Activated T-cell treated with anti-CD3 and anti-CD28 coated beads, Interleukin-2, amount 50 U/mL, for 24 hours (primary cell): ENCODE measurements around the gene AXIN1.

ENCODE experiments used
- DNase-seq: peaks from one replicate; pipeline ENCODE4 v3.0.0-alpha.2; 2020
- H3K27ac Mint-ChIP-seq: 2 replicates; pipeline ENCODE4 v1.8.0; 2020; ENCODE audit warnings: mild to moderate bottlenecking, mixed read lengths
- H3K27me3 Mint-ChIP-seq: 2 replicates; pipeline ENCODE4 v1.8.0; 2020; ENCODE audit warnings: mixed read lengths
- H3K36me3 Mint-ChIP-seq: 2 replicates; pipeline ENCODE4 v1.8.0; 2020; ENCODE audit warnings: low read depth, mixed read lengths
- H3K4me1 Mint-ChIP-seq: 2 replicates; pipeline ENCODE4 v1.8.0; 2020; ENCODE audit warnings: low read depth, mixed read lengths
- H3K4me3 Mint-ChIP-seq: 2 replicates; pipeline ENCODE4 v1.8.0; 2020; ENCODE audit warnings: mild to moderate bottlenecking, moderate library complexity, mixed read lengths
- H3K9me3 Mint-ChIP-seq: 2 replicates; pipeline ENCODE4 v1.8.0; 2020; ENCODE audit warnings: mixed read lengths

The AXIN1 gene

DNA sequence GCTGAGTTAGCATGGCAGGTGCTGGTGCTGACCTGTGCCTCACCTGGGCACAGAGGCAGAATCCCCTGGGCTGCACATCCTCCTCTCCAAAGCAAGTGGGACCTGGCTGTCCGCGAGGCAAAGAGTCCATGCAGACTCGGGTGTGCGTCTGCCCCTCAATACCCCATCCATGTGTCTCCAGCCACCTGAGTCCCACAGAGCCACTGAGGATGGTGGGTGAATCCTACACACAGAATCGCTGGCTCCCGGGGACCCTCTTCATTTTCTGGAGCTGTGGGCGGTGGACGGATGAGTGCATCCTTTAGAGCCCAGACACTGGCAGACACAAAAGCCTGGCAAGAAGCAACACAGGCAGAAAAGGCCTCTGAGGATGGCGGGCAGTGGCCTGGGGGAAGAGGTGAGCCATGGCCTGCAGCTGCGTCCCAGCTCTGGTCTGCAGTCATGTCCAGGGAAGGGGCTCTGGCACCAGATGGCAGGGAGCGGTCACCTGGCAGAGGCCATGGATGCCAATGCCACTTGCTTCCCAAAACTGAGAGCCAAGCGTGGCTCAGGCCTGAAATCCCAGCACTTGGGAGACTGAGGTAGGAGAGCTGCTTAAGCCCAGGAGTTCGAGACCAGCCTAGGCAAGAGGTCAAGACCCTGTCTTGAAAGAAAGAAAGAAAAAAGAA is 29.9 kb downstream of the AXIN1 start:
- Mint-ChIP-seq H3K4me3 (no peak overlapping the region), H3K27me3 (no peaks in the 10 kb centered on the region), H3K36me3 (peaks cover 20% of the 10 kb centered on the region), H3K27ac (no peak overlapping the region), H3K9me3 (no peaks in the 10 kb centered on the region), H3K4me1 (peaks cover 69% of the 10 kb centered on the region)
- DNase-seq: no peak

DNA sequence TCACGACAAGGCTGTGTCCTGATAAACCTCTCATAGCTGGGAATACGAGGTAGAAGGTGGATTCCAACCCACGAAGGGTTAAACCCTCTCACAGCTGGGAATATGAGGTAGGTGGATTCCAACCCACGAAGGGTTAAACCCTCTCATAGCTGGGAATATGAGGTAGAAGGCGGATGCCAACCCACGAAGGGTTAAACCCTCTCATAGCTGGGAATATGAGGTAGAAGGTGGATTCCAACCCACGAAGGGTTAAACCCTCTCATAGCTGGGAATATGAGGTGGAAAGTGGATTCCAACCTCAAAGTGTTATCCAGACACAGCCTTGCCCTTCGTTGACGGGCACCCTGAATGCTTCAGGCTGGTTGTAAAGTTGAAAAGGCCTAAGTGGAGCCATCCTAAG is 31.0 kb downstream of the AXIN1 start:
- no peak for DNase-seq
- H3K4me1 Mint-ChIP-seq: peaks cover 65% of the 10 kb centered on the region
- peaks cover 21% of the 10 kb centered on the region for H3K36me3 Mint-ChIP-seq
- no peak overlapping the region for H3K4me3 Mint-ChIP-seq
- H3K27me3 Mint-ChIP-seq: no peaks in the 10 kb centered on the region
- H3K9me3 Mint-ChIP-seq: no peaks in the 10 kb centered on the region
- H3K27ac Mint-ChIP-seq: no peak overlapping the region

- Mint-ChIP-seq H3K4me1 (peaks cover 59% of the 10 kb centered on the region), H3K4me3 (no peak overlapping the region), H3K27me3 (no peaks in the 10 kb centered on the region), H3K9me3 (no peaks in the 10 kb centered on the region), H3K27ac (no peak overlapping the region), H3K36me3 (peaks cover 22% of the 10 kb centered on the region)
- DNase-seq: no peak
Measured at GRCh38 chr16:320206-320605, 32.3 kb downstream of the AXIN1 start.

DNA sequence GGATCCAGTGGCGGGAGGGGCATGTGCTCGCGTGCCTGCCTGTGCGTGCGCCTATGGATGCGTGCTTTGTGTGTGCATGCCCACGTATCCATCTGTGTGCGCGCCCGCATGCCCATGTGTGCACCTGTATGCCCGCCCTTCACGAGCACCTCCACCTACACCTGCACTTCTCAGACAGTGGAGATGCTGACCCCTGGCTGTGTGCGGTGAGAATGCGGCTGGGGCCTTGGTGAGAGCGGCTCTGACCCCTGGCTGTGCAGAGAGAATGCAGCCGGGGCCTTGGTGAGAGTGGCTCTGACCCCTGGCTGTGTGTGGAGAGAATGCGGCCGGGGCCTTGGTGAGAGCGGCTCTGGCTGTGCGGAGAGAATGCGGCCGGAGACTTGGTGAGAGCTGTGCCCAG is 33.9 kb downstream of the AXIN1 start:
- no peaks in the 10 kb centered on the region for H3K9me3 Mint-ChIP-seq
- no peak overlapping the region for H3K4me3 Mint-ChIP-seq
- DNase-seq: no peak
- no peak overlapping the region for H3K27ac Mint-ChIP-seq
- H3K4me1 Mint-ChIP-seq: peaks cover 47% of the 10 kb centered on the region
- H3K27me3 Mint-ChIP-seq: no peaks in the 10 kb centered on the region
- H3K36me3 Mint-ChIP-seq: peaks cover 37% of the 10 kb centered on the region

GRCh38 chr16:317583-317982 is 34.9 kb downstream of the AXIN1 start:
- DNase-seq: no peak
- H3K4me3 Mint-ChIP-seq: no peak overlapping the region
- H3K9me3 Mint-ChIP-seq: no peaks in the 10 kb centered on the region
- peaks cover 41% of the 10 kb centered on the region for H3K4me1 Mint-ChIP-seq
- no peaks in the 10 kb centered on the region for H3K27me3 Mint-ChIP-seq
- no peak overlapping the region for H3K27ac Mint-ChIP-seq
- H3K36me3 Mint-ChIP-seq: peaks cover 48% of the 10 kb centered on the region

DNA sequence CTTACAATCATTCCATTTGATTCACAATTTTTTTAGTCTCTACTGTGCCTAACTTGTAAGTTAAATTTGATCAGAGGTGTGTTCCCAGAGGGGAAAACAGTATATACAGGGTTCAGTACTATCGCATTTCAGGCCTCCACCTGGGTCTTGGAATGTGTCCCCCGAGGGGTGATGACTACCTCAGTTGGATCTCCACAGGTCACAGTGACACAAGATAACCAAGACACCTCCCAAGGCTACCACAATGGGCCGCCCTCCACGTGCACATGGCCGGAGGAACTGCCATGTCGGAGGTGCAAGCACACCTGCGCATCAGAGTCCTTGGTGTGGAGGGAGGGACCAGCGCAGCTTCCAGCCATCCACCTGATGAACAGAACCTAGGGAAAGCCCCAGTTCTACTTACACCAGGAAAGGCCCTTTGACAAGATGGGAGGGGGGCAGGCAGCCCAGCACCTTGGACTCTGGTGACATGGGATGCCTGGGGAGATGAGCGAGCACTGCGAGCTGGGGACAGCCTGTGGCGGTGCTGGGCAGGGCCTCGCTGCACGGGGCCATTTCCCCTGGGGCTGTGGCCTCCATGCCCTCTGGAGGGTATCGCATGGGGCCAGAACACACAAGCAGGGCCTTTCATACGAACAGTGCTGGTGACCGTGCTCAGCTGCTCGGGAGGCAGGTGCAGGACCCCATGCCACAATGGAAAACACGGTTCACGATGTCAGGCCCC is 35.6 kb downstream of the AXIN1 start:
- H3K36me3 Mint-ChIP-seq: peaks cover 55% of the 10 kb centered on the region
- H3K27me3 Mint-ChIP-seq: no peaks in the 10 kb centered on the region
- H3K9me3 Mint-ChIP-seq: no peaks in the 10 kb centered on the region
- H3K27ac Mint-ChIP-seq: no peak overlapping the region
- H3K4me3 Mint-ChIP-seq: no peak overlapping the region
- peaks cover 40% of the 10 kb centered on the region for H3K4me1 Mint-ChIP-seq
- no peak for DNase-seq

DNA sequence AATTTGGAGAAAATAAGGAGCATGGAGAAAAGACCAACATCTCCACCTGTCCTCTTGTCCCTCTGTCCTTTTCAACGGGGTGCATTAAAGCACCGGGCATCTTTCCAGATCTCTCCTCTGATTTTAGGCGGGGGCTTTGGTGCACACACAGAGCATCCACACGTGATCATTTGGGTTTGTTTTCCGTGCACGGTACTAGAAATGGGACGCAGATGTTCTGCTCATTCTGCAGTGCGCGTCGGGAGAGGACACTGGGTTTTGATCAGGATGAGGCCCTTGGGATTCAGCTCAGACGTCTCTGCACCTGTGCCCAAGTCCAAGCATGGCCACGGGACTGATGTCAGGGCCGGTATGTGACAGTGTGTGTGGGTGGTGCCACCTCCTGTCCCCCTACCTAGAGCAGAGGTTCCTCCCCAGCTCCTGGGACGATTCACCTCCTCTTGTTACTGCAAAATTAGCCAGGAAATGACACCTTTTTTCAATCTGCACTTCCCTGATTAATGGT is 37.7 kb downstream of the AXIN1 start:
- no peak for DNase-seq
- Mint-ChIP-seq H3K27ac (no peak overlapping the region), H3K4me3 (no peak overlapping the region), H3K9me3 (no peaks in the 10 kb centered on the region), H3K4me1 (peaks cover 31% of the 10 kb centered on the region), H3K27me3 (no peaks in the 10 kb centered on the region), H3K36me3 (peaks cover 63% of the 10 kb centered on the region)

DNA sequence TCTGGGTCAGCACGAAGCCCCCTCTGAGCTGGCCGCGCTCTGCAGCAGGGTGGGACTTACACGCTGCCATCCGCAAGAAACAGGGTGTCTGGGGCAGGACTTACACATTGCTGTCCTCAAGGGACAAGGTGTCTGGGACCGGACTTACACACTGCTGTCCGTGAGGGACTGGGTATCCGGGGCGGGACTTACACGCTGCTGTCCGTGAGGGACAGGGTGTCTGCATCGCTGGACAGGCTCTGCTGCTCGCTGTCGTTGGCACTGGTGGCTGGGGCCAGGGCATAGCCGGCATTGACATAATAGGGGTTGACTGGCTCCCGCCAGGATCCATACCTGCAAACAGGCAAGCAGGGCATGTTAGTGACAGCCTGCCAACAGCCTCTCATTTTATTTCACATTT is 38.2 kb downstream of the AXIN1 start:
- peaks cover 32% of the 10 kb centered on the region for H3K4me1 Mint-ChIP-seq
- no peaks in the 10 kb centered on the region for H3K9me3 Mint-ChIP-seq
- no peak for DNase-seq
- H3K27ac Mint-ChIP-seq: no peak overlapping the region
- no peak overlapping the region for H3K4me3 Mint-ChIP-seq
- H3K27me3 Mint-ChIP-seq: no peaks in the 10 kb centered on the region
- H3K36me3 Mint-ChIP-seq: peaks cover 64% of the 10 kb centered on the region

GRCh38 chr16:311725-312124 is 40.8 kb downstream of the AXIN1 start:
- Mint-ChIP-seq H3K36me3 (peaks cover 72% of the 10 kb centered on the region), H3K27me3 (no peaks in the 10 kb centered on the region), H3K4me3 (no peak overlapping the region)

GRCh38 chr16:309476-309875 is 43.0 kb downstream of the AXIN1 start:
- DNase-seq: no peak
- H3K9me3 Mint-ChIP-seq: no peaks in the 10 kb centered on the region
- H3K36me3 Mint-ChIP-seq: peaks cover 81% of the 10 kb centered on the region
- H3K27me3 Mint-ChIP-seq: no peaks in the 10 kb centered on the region
- peaks cover 12% of the 10 kb centered on the region for H3K4me1 Mint-ChIP-seq
- H3K27ac Mint-ChIP-seq: peak overlapping the region; percentile 9
- no peak overlapping the region for H3K4me3 Mint-ChIP-seq

More at GRCh38 chr16:311725-312124, 40.8 kb downstream of the AXIN1 start:
- Mint-ChIP-seq H3K9me3 (no peaks in the 10 kb centered on the region), H3K4me1 (peaks cover 20% of the 10 kb centered on the region), H3K27ac (no peak overlapping the region)
- no peak for DNase-seq

- peaks cover 79% of the 10 kb centered on the region for H3K36me3 Mint-ChIP-seq
Measured at GRCh38 chr16:307691-308312, 44.7 kb downstream of the AXIN1 start.

GRCh38 chr16:306911-307370 is 45.6 kb downstream of the AXIN1 start:
- no peak overlapping the region for H3K27ac Mint-ChIP-seq
- H3K9me3 Mint-ChIP-seq: no peaks in the 10 kb centered on the region
- H3K4me1 Mint-ChIP-seq: peaks cover 12% of the 10 kb centered on the region
- H3K27me3 Mint-ChIP-seq: no peaks in the 10 kb centered on the region
- H3K36me3 Mint-ChIP-seq: peaks cover 76% of the 10 kb centered on the region
- H3K4me3 Mint-ChIP-seq: no peak overlapping the region
- no peak for DNase-seq

More at GRCh38 chr16:307691-308312, 44.7 kb downstream of the AXIN1 start:
- Mint-ChIP-seq H3K9me3 (no peaks in the 10 kb centered on the region), H3K4me1 (peaks cover 12% of the 10 kb centered on the region), H3K27ac (no peak overlapping the region), H3K27me3 (no peaks in the 10 kb centered on the region), H3K4me3 (no peak overlapping the region)
- DNase-seq: no peak

- Mint-ChIP-seq H3K4me3 (no peak overlapping the region), H3K27me3 (no peaks in the 10 kb centered on the region), H3K4me1 (peaks cover 12% of the 10 kb centered on the region), H3K36me3 (peaks cover 75% of the 10 kb centered on the region), H3K9me3 (no peaks in the 10 kb centered on the region), H3K27ac (no peak overlapping the region)
- no peak for DNase-seq
Measured at GRCh38 chr16:305916-306626, 46.5 kb downstream of the AXIN1 start.

DNA sequence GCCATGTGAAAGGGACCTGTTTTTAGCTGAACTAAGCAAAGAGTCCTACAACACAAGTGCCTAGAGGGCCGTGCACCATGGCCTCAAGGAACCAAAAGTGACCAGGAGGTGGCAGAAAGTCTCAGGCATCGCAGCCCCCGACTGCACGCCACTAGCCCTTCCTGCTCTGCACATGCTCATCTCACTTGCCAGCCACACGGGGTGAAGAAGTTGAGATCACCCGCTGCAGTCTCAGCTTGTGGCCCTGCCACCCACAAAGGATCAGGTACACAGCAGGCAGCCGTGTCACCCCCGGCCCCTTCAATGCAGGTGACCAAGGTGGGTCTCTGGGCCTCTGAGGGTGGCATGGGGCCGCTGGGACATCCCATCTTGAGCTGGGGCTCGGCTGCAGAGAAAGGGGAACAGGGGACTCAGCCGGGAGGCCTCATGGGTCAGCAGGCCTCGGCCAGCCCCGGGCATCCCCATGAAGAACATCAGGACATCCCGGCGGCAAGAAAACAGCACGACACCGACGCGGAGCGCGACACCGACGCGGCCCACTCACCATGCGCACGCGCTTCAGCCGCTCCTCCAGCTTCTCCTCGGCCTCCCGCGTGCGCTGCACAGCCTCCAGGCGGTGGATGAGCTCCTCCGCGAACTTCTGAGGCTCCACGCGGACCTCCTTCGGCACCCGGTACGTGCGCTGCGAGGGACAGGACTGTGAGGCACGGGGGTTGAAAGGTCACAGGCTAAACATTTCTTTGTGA is 48.6 kb downstream of the AXIN1 start:
- no peaks in the 10 kb centered on the region for H3K4me1 Mint-ChIP-seq
- no peak for DNase-seq
- H3K9me3 Mint-ChIP-seq: no peaks in the 10 kb centered on the region
- H3K27ac Mint-ChIP-seq: peak overlapping the region; percentile 22
- no peaks in the 10 kb centered on the region for H3K27me3 Mint-ChIP-seq
- H3K36me3 Mint-ChIP-seq: peaks cover 70% of the 10 kb centered on the region
- H3K4me3 Mint-ChIP-seq: no peak overlapping the region
